Brain pericyte (primary cell): Measurements from ENCODE around the gene TIAM2.

Source experiments
- DNase-seq: peaks from one replicate; pipeline ENCODE4 v3.0.0-alpha.2; 2012; ENCODE audit warnings: low read depth, low spot score

The TIAM2 gene

GRCh38 chr6:155126727-155127439, 131.8 kb downstream of the TIAM2 start:
- no peak for DNase-seq

- DNase-seq = no peak
Measured at GRCh38 chr6:155128977-155129376, 133.9 kb downstream of the TIAM2 start.

- DNase-seq = no peak
Measured at GRCh38 chr6:155129744-155130143, 134.6 kb downstream of the TIAM2 start.

- no peak for DNase-seq
Measured at GRCh38 chr6:155130161-155130853, 135.2 kb downstream of the TIAM2 start.

GRCh38 chr6:155132617-155133016, 137.5 kb downstream of the TIAM2 start:
- DNase-seq = no peak

- DNase-seq = no peak
Measured at GRCh38 chr6:155141002-155141401, 145.9 kb downstream of the TIAM2 start.

- DNase-seq = no peak
Measured at GRCh38 chr6:155141512-155141911, 146.4 kb downstream of the TIAM2 start.

- DNase-seq = no peak
Measured at GRCh38 chr6:155142168-155143028, 147.3 kb downstream of the TIAM2 start.

GRCh38 chr6:155143029-155143577, 148.0 kb downstream of the TIAM2 start:
- no peak for DNase-seq

- no peak for DNase-seq
Measured at GRCh38 chr6:155143578-155144106, 148.5 kb downstream of the TIAM2 start.

- DNase-seq = no peak
Measured at GRCh38 chr6:155146205-155146604, 151.1 kb downstream of the TIAM2 start.

- no peak for DNase-seq
Measured at GRCh38 chr6:155147958-155148663, 153.0 kb downstream of the TIAM2 start.

- DNase-seq = no peak
Measured at GRCh38 chr6:155150967-155151671, 156.0 kb downstream of the TIAM2 start.

GRCh38 chr6:155152211-155153076, 157.3 kb downstream of the TIAM2 start:
- no peak for DNase-seq

GRCh38 chr6:155154158-155154830, 159.2 kb downstream of the TIAM2 start:
- DNase-seq = no peak

- no peak for DNase-seq
Measured at GRCh38 chr6:155155787-155156447, 160.8 kb downstream of the TIAM2 start.

GRCh38 chr6:155157101-155157500, 162.0 kb downstream of the TIAM2 start:
- no peak for DNase-seq
